Omental fat pad (tissue), 4 donors: ENCODE data around the gene MYOM3. TPM values are rescaled to one million over a fixed set of nuclear protein-coding genes. Genes with fewer than 3 reads are reported as not detected.

Experiments
- ATAC-seq: fragments of 150-250 bp; one replicate; pipeline ENCODE4 v1.9.1; 2016; ENCODE audit warnings: mild to moderate bottlenecking, moderate library complexity; ENCODE audit not compliant: low FRiP score
- DNase-seq: peaks from one replicate; pipeline ENCODE4 v3.0.0-alpha.2; 2019; ENCODE audit warnings: low spot score
- total RNA-seq, 4 donors: library from RNA; depleted of rRNA; stranded (reverse); fragments of >200 nt; gene quantifications; one replicate each; pipeline ENCODE4 v1.1.0, GENCODE V29; 2016
- TF ChIP-seq, protein P1 (sequence below), 3 donors: fragments of 450-650 bp; IDR thresholded peaks; one replicate each; pipeline ENCODE4 v1.5.1; 2016 to 2017; ENCODE audit warnings: antibody characterized with exemption in 3 of 3, mild to moderate bottlenecking in 3 of 3, moderate library complexity in 2 of 3

Gene MYOM3
- total RNA-seq, 4 donors from 2014 or later, result 0.13 to 0.79 (median 0.32) TPM

DNA sequence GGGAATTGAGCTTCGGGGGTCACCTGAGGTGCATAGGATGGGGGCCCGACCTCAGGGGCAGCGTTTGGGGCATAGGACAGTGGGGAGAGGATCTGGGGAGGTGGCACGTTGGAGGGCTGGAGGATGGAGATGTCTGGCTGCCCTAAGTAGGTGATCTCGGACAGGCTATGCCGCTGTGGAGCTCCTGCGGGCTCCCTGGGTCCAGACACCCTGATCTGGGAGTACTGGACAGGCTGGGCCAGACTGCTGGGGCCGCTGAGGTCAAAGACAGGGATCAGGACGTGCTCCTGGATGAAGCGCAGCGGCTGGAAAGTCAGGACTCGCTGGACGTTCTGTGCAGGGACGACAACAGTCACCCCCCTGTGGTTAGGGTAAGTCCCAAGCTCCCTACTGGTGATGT is 9.5 kb upstream of the MYOM3 start:
- TF ChIP-seq, protein P1, sequence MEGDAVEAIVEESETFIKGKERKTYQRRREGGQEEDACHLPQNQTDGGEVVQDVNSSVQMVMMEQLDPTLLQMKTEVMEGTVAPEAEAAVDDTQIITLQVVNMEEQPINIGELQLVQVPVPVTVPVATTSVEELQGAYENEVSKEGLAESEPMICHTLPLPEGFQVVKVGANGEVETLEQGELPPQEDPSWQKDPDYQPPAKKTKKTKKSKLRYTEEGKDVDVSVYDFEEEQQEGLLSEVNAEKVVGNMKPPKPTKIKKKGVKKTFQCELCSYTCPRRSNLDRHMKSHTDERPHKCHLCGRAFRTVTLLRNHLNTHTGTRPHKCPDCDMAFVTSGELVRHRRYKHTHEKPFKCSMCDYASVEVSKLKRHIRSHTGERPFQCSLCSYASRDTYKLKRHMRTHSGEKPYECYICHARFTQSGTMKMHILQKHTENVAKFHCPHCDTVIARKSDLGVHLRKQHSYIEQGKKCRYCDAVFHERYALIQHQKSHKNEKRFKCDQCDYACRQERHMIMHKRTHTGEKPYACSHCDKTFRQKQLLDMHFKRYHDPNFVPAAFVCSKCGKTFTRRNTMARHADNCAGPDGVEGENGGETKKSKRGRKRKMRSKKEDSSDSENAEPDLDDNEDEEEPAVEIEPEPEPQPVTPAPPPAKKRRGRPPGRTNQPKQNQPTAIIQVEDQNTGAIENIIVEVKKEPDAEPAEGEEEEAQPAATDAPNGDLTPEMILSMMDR (IDR thresholded peaks at IDR 0.05), result no peak
- DNase-seq (no peak), ATAC-seq (no peak)

- ATAC-seq (no peak), DNase-seq (no peak)
- TF ChIP-seq, protein P1 (IDR thresholded peaks at IDR 0.05), result no peak
These were observed 9.0 kb upstream of the MYOM3 start for GRCh38 chr1:24120965-24121364.

- DNase-seq (no peak), ATAC-seq (peak; percentile 85)
- TF ChIP-seq, protein P1 (IDR thresholded peaks at IDR 0.05), result no peak
These were observed 8.2 kb upstream of the MYOM3 start for GRCh38 chr1:24119859-24120756.

DNA sequence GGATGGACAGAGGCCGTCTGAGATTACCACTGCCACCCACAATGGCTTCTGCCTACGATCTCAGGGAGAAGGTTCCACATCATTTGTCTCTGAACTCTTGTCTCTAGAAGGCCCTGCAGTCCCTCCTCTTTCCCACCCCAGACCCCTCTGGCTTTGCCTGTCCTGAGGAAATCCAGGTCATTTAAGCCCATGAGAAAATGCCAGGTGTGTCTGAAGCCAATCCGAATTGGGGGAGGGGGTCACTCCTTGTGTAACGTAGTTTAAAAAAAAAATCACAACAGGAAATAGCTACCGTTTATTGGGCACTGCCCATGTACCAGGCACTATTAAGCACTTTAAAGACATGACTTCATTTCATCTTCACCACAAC is 7.5 kb upstream of the MYOM3 start:
- TF ChIP-seq, protein P1 (IDR thresholded peaks at IDR 0.05), result no peak
- ATAC-seq, result no peak
- DNase-seq, result no peak

- no peak for ATAC-seq
- TF ChIP-seq, protein P1 (IDR thresholded peaks at IDR 0.05), result no peak
- DNase-seq, result no peak
These were observed 6.7 kb upstream of the MYOM3 start for GRCh38 chr1:24118410-24119242.

DNA sequence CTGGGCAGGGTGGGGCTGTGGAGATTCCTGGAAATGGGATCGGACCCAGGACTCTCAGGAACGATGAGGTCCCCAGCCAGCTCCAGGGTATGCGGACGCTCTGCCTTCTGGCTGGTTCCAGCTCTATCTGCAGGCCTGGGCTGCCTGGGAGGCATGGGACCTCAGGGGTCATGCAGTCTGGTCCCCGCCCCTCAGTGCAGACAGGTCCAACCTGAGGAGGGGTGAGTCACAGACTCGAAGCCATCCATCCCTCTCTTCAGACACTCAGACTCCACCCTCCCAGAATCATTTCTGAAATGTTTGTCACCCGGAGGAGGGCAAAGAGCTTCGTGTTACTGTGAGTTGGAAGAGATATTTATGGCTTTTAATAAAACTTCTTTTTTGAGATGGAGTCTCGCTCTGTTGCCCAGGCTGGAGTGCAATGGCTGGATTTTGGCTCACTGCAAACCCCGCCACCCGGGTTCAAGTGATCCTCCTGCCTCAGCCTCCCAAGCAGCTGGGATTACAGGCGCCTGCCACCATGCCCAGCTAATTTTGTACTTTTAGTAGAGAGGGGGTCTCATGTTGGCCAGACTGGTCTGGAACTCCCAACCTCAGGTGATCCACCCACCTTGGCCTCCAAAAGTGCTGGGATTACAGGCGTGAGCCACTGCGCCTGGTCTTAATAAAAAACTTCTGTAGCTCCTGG is 5.9 kb upstream of the MYOM3 start:
- DNase-seq (no peak), ATAC-seq (peak; percentile 58)
- TF ChIP-seq, protein P1 (IDR thresholded peaks at IDR 0.05), result no peak
